ENCODE measurements around the gene FOXE3. TPM values are rescaled to one million over a fixed set of nuclear protein-coding genes. Genes with fewer than 3 reads are reported as not detected.
A peak's percentile ranks its signal among the peaks of the same experiment; 100 is the strongest.

The FOXE3 gene
- total and polyA plus RNA-seq, 2 of the 8 experiments (the other 6 are each of a cell fraction or from before 2014, with no cell fraction given): 0.18 TPM; not detected in 1

GRCh38 chr1:47444562-47445465 is 28.7 kb downstream of the FOXE3 start (continued):
- TF ChIP-seq SIN3A (conservative IDR thresholded peaks at IDR 0.05 in 1 of 2, IDR thresholded peaks at IDR 0.05 in 1 of 2; ENCODE audit: low read depth in 1 of 2, low read length in 2 of 2) (peak in 1 of 2 experiments; percentile 42; a peak in 1 of 4 replicates), RBBP5 (IDR thresholded peaks at IDR 0.05; ENCODE audit: borderline replicate concordance, low read depth, low read length) (no peak), MAX (IDR thresholded peaks at IDR 0.05) (no peak), CTBP2 (IDR thresholded peaks at IDR 0.05; ENCODE audit: borderline replicate concordance, insufficient read depth, insufficient read length, low read length) (no peak), TAF1 (IDR thresholded peaks at IDR 0.05; ENCODE audit: low read depth, low read length) (no peak), SUZ12 (IDR thresholded peaks at IDR 0.05; ENCODE audit: low read length) (peak; percentile 99), EZH2 (IDR thresholded peaks at IDR 0.05; ENCODE audit: low read depth, low read length, severe bottlenecking) (peak; percentile 99), ZNF274 (IDR thresholded peaks at IDR 0.05; ENCODE audit: borderline replicate concordance, extremely low read depth, low read length) (no peak), BACH1 (IDR thresholded peaks at IDR 0.05; ENCODE audit: low read length) (no peak)

Data from H1 (cell line).